NCI-H82 treated with DMSO at 0.1 percent for 48 hours (cell line): ENCODE results near the gene KIF26A.

Experiments used
- DNase-seq: peaks from one replicate; lab custom pipeline; 2025; ENCODE audit not compliant: unreplicated experiment; lab: John Stamatoyannopoulos, UW

KIF26A gene

DNA sequence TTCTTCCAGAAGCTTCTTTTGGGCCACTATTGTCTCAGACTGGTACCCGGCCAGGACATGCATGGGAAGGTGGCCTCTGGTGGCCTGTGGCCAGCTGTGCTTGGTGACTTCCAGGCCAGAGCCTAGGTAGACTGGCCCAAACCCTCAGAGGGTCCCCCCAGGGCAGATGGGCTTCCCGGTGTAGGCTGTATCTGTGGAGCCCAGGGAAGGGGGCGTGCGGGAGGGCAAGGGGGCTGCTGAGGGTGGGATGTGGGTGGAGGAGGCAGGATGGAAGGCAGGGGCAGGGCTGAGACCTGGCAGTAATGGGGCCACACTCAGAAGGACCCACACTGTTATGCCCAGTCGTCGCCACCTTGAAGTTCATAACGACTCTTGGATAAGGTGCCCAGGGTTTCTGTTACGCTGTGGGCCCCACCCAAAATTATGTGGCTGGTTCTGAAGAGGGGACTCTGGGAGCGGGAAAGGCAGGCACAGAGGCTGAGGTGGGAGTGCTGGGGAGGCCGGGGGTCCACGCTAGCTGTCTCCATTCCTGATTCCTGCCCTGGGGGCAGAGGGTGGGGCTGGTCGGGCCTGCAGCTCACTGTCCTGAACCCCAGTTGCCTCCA, 52.1 kb downstream of the KIF26A start:
- no peak for DNase-seq

- no peak for DNase-seq
Measured at GRCh38 chr14:104191409-104191997, 53.1 kb downstream of the KIF26A start.

DNA sequence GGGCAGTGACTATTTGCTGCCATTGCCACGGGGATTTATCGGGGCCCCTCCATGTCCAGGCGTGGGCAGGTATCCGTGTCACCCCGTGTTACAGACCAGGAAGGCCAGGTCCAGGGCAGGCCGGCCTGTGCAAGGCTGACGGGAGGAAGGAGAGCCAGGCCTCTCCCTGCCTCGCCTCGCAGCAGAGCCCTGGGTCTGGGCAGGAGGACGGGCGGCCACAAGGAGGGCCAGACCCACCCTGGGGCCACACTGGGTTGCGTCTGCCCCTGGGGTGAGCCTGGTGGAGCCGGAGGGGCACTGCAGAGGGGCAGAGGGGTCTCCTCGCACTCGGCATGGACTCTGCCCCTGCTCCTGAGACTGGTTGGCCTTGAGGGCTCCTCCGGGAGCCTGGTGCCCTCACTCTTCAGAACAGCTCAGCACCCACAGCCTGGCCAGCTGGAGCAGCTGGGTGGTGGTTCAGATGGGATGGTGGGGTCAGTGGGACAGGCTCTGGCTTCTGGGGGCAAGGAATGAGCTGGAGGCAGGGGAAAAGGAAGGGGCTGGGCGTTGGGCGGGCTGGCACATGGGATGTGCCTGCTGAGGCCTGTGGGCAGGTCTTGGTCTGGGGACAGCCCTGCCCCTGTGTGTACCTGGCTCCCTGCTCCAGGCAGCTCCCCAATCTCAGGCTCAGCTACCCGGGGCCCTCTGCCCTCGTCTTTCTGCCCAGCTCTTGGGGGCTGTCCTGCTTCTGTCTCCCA, 53.9 kb downstream of the KIF26A start:
- no peak for DNase-seq

DNA sequence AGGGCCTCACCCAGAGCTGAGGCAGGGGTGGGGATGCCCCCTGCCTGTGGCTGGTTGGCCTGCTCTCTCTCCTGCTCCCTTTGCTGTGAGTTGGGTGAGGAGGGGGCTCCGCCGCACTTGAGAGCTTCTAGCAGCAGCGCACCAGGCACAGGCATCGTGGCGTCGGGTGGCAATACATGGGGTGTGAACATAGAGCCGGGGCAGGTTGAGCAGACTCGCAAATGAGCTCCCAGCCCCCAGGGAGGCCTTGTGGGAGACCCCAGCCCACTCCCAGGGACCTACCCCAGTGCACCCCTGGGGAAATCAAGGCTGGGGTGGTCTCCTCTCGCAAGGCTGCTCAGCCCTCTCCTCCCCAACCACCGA, 54.5 kb downstream of the KIF26A start:
- no peak for DNase-seq

GRCh38 chr14:104194016-104194415, 55.6 kb downstream of the KIF26A start:
- no peak for DNase-seq

GRCh38 chr14:104194716-104195115, 56.3 kb downstream of the KIF26A start:
- no peak for DNase-seq

GRCh38 chr14:104195361-104195760, 57.0 kb downstream of the KIF26A start:
- DNase-seq = no peak

DNA sequence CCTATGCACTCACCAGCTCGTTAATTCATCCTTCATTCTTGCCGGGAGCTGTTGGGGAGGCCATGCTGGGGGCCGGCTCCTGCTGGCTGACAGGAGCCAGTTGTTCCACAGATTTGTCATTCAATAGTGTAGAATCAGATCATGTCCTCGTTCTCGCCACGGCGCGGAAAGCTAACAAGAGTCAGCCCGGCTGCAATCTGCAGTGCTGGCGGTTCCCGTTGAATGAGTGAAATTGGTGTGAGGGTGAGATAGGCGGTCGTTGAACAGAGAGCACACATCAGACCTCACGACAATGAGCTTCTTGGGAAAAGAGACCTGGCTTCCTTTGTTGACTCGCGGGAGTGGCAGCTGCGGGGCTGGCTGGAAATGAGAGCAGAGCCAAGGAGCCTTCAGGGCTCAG, 57.5 kb downstream of the KIF26A start:
- no peak for DNase-seq

DNA sequence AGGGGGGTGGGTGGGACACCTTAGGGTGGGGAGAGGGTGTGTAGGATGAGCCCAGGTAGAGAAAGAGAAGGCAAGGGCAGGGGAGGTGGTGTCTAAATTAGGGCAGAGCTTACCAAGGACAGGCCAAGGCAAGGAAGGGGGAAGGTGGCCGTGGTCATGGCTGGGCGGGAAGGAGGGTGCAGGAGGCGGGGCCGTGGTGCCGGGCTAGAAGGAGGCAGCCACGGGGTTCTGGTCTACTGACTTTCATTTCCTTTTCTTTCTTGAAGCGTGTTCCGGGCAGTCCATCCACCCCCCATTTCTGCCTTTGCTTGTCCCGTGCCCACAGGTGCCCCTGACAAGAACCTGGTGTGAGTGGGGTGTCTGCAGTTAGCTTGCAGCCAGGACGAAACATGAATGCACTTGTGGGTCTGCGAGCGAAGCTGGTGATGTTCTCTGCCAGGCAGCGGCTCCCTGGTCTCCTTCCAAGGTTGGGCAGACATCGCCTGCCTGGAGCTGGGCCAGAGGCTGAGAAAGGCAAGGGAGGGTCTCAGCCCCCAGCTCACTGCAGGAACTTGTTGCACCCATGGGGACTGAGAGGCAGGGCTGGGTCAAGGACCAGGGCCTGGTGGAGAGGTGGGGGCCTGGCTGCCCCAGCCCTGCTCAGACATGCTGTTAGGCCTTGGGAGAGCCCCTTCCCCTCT, 58.2 kb downstream of the KIF26A start:
- DNase-seq = no peak

- no peak for DNase-seq
Measured at GRCh38 chr14:104197449-104198247, 59.3 kb downstream of the KIF26A start.

- no peak for DNase-seq
Measured at GRCh38 chr14:104199266-104199895, 61.0 kb downstream of the KIF26A start.

- no peak for DNase-seq
Measured at GRCh38 chr14:104200106-104200505, 61.7 kb downstream of the KIF26A start.

DNA sequence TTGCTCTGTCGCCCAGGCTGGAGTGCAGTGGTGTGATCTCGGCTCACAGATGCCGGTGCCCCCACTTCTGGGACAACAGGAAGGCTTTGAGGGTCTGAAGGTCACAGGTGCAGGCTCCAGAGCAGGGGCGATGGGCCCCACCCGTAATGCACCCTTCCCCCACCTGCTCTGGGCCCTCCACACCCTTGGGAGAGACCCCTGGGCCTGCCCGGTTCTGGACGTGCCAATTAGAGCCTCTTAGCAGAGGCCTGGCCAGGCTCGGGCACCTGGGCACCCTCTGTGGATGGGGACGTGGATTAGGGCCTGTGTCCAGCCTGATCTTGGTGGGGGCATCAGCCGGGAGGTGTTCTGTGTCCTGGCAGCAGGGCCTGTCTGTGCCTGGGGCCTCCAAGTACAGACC, 62.2 kb downstream of the KIF26A start:
- no peak for DNase-seq

DNA sequence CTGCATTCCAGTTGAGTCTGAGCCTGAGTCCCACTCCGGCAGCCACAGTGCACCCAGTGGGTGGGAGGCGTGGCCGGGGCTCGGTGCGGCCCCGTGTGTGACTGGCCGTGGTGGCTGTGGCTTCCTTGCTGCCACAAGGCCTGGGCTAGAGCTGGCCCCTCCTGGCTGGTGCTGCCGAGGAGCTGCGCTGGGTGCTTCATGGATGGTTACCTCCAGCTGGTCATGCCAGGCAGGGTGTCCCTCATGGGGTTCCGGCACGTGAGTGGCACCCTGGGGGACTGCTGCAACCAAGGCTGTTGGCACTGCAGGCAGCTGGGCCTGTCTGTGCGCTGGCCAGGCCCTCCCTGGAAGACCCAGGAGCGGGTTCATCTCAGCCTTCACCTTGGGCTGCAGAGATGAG, 62.7 kb downstream of the KIF26A start:
- DNase-seq = no peak

DNA sequence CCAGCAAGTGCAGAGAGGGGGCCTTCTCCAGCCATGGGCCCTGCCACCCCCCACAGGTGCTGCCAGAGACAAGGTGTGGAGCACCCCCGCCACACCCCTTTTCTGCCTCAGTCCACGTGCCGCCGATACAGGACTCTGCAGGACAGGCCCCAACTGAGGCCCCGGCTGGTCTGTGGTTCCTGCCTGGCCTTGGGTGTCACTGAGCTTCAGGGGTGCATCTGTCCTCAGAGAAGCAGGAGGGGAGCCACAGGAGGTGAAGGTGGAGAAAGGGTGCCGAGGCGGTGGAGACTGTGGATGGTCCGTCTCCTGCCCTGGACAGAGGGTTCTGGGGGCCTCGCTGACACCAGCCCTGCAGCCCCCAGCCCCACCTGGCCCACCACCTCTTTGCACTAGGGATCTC, 63.1 kb downstream of the KIF26A start:
- DNase-seq = no peak

DNA sequence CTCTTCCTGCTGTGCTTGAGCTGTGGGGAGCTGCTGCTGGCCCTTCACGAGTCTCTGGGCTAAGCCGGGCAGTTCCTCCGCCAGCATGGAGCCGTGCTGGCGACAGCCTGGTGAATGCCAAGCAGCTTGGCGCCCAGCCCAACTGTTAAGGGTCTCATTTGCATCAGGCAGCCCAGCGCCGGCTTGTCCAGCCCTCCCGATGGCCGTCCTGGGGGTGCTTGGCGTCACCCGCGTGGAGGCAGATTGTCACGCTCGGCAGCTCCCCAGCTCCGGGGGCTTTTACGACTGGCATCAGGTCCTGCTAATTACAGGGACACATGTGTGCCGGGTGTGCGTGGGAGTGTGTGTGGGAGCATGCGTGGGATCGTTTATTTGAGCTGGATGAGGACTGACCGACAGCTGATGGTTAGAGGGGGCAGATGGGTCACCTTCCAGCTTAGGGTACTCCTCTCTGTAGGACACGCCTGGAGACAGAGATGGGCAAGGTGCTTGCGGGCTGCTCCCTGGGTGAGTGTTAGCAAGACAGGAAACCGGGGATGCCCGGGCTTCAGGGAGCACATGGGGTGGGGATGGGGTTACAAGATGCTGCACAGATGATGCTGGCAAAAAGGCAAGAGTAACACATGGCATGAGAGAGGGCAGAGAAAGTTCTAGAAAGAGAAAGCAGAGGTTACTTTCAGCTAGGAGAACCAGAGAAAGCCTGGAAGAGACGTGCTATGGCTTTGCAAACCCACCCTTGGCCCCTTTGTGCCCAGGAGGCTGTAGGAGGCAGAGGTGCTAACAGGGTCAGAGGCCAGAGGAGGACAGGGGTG, 64.1 kb downstream of the KIF26A start:
- no peak for DNase-seq

DNA sequence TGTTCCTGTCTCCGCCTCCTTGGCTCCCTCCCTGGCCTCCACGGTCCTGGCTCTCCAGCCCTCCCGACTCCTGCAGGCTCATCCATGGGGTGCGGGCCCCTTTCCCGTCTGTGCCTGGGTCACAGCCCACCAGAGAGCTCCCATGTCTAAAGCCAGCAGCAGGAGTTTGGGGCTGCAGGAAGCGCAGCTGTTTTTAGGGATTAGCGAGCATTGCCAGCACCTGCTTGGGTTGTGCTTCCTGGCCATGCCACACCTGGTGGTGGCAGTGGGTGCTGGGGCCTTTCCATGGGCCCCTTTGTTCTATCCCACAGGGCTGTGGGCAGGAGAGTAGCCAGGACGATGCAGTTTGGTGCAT, 64.7 kb downstream of the KIF26A start:
- no peak for DNase-seq

- no peak for DNase-seq
Measured at GRCh38 chr14:104204660-104205149, 66.3 kb downstream of the KIF26A start.

GRCh38 chr14:104205781-104206180, 67.4 kb downstream of the KIF26A start:
- no peak for DNase-seq
